Transverse colon (tissue), 4 donors: ENCODE results near the gene BMPR1B. TPM values are rescaled to one million over a fixed set of nuclear protein-coding genes. Genes with fewer than 3 reads are reported as not detected.

ENCODE experiments used
- DNase-seq: peaks from one replicate; pipeline ENCODE4 v3.0.0-alpha.2; 2019
- H3K27ac ChIP-seq, 4 donors: fragments of 200-600 bp; sonication (generic); 2 replicates each; pipeline ENCODE4 v1.5.1; 2016 to 2018; ENCODE audit warnings: inconsistent platforms in 4 of 4
- H3K27me3 ChIP-seq: fragments of 200-600 bp; sonication (generic); 2 replicates; pipeline ENCODE4 v1.5.1; 2017; ENCODE audit warnings: inconsistent platforms
- H3K36me3 ChIP-seq, 4 donors: fragments of 200-600 bp; sonication (generic); 2 replicates each; pipeline ENCODE4 v1.5.1; 2017 to 2019; ENCODE audit warnings: inconsistent platforms in 4 of 4
- H3K4me1 ChIP-seq, 4 donors: fragments of 200-600 bp; sonication (generic); 2 replicates each; pipeline ENCODE4 v1.5.1; 2017 to 2020; ENCODE audit warnings: inconsistent platforms in 4 of 4
- H3K4me3 ChIP-seq, 4 donors: fragments of 200-600 bp; sonication (generic); 1 replicate in 1 of 4; 2 replicates in 3 of 4; pipeline versions ENCODE4 v1.5.1 to v1.6.1; 2017 to 2019; ENCODE audit warnings: inconsistent platforms in 4 of 4
- H3K9me3 ChIP-seq, 2 donors: fragments of 200-600 bp; sonication (generic); 2 replicates each; pipeline ENCODE4 v1.5.1; 2017 to 2019; ENCODE audit warnings: inconsistent platforms in 2 of 2
- CTCF ChIP-seq, 5 experiments: fragments of 200-600 bp in 3 of 5; fragments of 450-650 bp in 2 of 5; sonication (generic) in 3 of 5; IDR thresholded peaks; 1 replicate in 2 of 5; 2 replicates in 3 of 5; pipeline ENCODE4 v1.5.1; 2016 to 2017; ENCODE audit warnings: antibody characterized with exemption in 5 of 5, inconsistent platforms in 3 of 5, mild to moderate bottlenecking in 2 of 5, moderate library complexity in 1 of 5
- EP300 ChIP-seq: sonication (generic); formaldehyde crosslinking; IDR thresholded peaks from one replicate; pipeline ENCODE4 v1.6.1; 2017; ENCODE audit warnings: antibody characterized with exemption, low read depth
- POLR2A ChIP-seq: fragments of 450-650 bp; IDR thresholded peaks from one replicate; pipeline ENCODE4 v1.6.1; 2016; ENCODE audit warnings: antibody characterized with exemption, mild to moderate bottlenecking, moderate library complexity
- POLR2AphosphoS5 ChIP-seq, 3 donors: sonication (generic); formaldehyde crosslinking; IDR thresholded peaks; one replicate each; pipeline ENCODE4 v1.6.1; 2016; ENCODE audit warnings: antibody characterized with exemption in 3 of 3
- WGBS, 2 donors: methylation state at CpG; one replicate each; pipeline ENCODE4 v1.1.5; 2018; ENCODE audit warnings: low coverage in 1 of 2; 5-methylcytosine and 5-hydroxymethylcytosine counted together
- in situ Hi-C, 4 donors: fragments of 200-750 bp; cut with MboI; loops; one replicate each; pipeline versions ENCODE4 v1.15.0 to v1.15.1; 2017; ENCODE audit warnings: low sequenced_read_pairs in 3 of 4, low pct_ligation_motif_present in 1 of 4, low pct_unique_long_range_greater_than_20kb in 1 of 4
- intact Hi-C: fragments of 100-400 bp; cut with DNase I; formaldehyde crosslinking; loops from one replicate; pipeline ENCODE4 v1.15.1; 2023; ENCODE audit warnings: low total_unique reads
- total RNA-seq, 4 donors: library from RNA; depleted of rRNA; stranded (reverse); fragments of >200 nt; gene quantifications; one replicate each; pipeline ENCODE4 v1.1.0, GENCODE V29; 2016

The BMPR1B gene
- total RNA-seq, 4 donors from 2014 or later, result 0.64 to 3.2 (median 0.68) TPM; not detected in 1

- Histone ChIP-seq H3K27ac (no peak overlapping the region), H3K36me3 (no peaks in the 10 kb centered on the region), H3K27me3 (no peaks in the 10 kb centered on the region), H3K4me3 (no peak overlapping the region), H3K4me1 (peaks cover 0 to 9% (median 0%) of the 10 kb centered on the region in 4 donors), H3K9me3 (no peaks in the 10 kb centered on the region)
- intact Hi-C loops, result no loop called here
- DNase-seq, result no peak
- no peak for TF ChIP-seq EP300
- TF ChIP-seq POLR2A, result no peak
- TF ChIP-seq POLR2AphosphoS5 (IDR thresholded peaks at IDR 0.05), result no peak
- no peak for TF ChIP-seq CTCF (IDR thresholded peaks at IDR 0.05)
- WGBS, 2 donors, result 21 to 30% methylated on average over 3 of the region's 3 CpGs
- in situ Hi-C loops, result no loop called here
These were observed 335.0 kb downstream of the BMPR1B start for GRCh38 chr4:95092766-95093165.

GRCh38 chr4:95093460-95093859, 335.7 kb downstream of the BMPR1B start:
- no peak for TF ChIP-seq POLR2A
- no peak for TF ChIP-seq POLR2AphosphoS5 (IDR thresholded peaks at IDR 0.05)
- no peak for TF ChIP-seq CTCF (IDR thresholded peaks at IDR 0.05)
- TF ChIP-seq EP300, result no peak
- DNase-seq, result no peak
- Histone ChIP-seq H3K4me1 (peaks cover 0 to 3% (median 0%) of the 10 kb centered on the region in 4 donors), H3K27ac (no peak overlapping the region), H3K4me3 (no peak overlapping the region), H3K9me3 (no peaks in the 10 kb centered on the region), H3K36me3 (no peaks in the 10 kb centered on the region), H3K27me3 (no peaks in the 10 kb centered on the region)
- intact Hi-C loops (no loop called here), in situ Hi-C loops (no loop called here)
- 71 to 74% methylated on average over 2 of the region's 2 CpGs for WGBS, 2 donors

- in situ Hi-C loops, result no loop called here
- Histone ChIP-seq H3K36me3 (no peaks in the 10 kb centered on the region), H3K4me3 (no peak overlapping the region), H3K27ac (no peak overlapping the region), H3K4me1 (peaks cover 0 to 3% (median 0%) of the 10 kb centered on the region in 4 donors), H3K9me3 (no peaks in the 10 kb centered on the region), H3K27me3 (no peaks in the 10 kb centered on the region)
- 47 to 70% methylated on average over 8 of the region's 8 CpGs for WGBS, 2 donors
- intact Hi-C loops, result no loop called here
- no peak for DNase-seq
- TF ChIP-seq POLR2AphosphoS5 (IDR thresholded peaks at IDR 0.05) (no peak), EP300 (no peak), CTCF (IDR thresholded peaks at IDR 0.05) (no peak), POLR2A (no peak)
These were observed 336.5 kb downstream of the BMPR1B start for GRCh38 chr4:95093936-95094929.

- no peaks in the 10 kb centered on the region for H3K9me3 ChIP-seq
- 40 to 55% methylated on average over 1 of the region's 1 CpG for WGBS, 2 donors
- DNase-seq, result no peak
- in situ Hi-C loops, result no loop called here
- no peak overlapping the region for H3K4me3 ChIP-seq
- H3K27ac ChIP-seq, result no peak overlapping the region
- TF ChIP-seq POLR2AphosphoS5 (IDR thresholded peaks at IDR 0.05), result no peak
- TF ChIP-seq POLR2A, result no peak
- peak; percentile 26 to 36 (median 28) for TF ChIP-seq CTCF (IDR thresholded peaks at IDR 0.05)
- no peak for TF ChIP-seq EP300
- H3K4me1 ChIP-seq, result peaks cover 0 to 3% (median 0%) of the 10 kb centered on the region in 4 donors
- no peaks in the 10 kb centered on the region for H3K36me3 ChIP-seq
- H3K27me3 ChIP-seq, result no peaks in the 10 kb centered on the region
- intact Hi-C loops, result no loop called here
These were observed 337.7 kb downstream of the BMPR1B start for GRCh38 chr4:95095348-95095974.
